CD4-positive, alpha-beta T cell treated with Interleukin-1 beta for 1 hour (primary cell): Measurements from ENCODE around the gene RTF1.
"Not testable (repeated sequence)": the region's sequence is repeated elsewhere in the genome, so short reads cannot be mapped to it uniquely, and the experiment has no call there.

Experiments
- DNase-seq, 2 donors: peaks; one replicate each; pipeline ENCODE4 v3.0.0-alpha.2; 2020 to 2022

Gene RTF1

DNA sequence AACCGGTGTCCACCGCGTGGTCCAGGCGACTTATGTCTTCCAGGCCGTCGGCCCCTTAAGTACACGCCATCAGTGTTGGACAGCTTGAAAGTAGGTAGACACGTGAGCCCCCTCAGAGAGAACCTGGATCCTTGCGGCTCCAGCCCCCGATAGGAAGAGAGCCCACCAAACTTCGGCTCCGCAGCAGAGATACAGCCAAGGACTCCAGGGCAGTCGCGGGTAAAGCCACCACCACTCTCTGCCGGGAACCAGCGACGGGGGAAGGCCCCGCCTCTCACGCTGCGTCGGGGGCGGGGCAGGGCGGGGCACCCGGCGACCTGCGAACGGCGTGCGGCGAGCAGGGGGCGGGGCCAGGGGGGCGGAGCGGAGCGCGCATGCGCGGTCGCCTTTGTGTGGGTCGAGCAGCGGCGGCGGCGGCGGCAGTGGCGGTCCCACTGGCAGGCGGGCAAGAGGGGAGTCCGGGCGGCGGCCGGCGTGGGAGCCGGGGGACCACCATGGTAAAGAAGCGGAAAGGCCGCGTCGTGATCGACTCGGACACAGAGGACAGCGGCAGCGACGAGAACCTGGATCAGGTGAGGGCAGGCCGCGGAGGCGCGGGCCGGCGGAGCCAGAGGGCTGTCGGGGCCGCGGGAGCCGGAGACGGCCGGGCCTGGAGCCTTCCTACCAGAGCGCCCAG is at the start of gene RTF1:
TSS of gene RTF1 (plus strand) at position 354 of the 676 bp plus-strand sequence. CDS start at position 375, 21 bp downstream.
- peak; percentile 95 to 96 for DNase-seq

DNA sequence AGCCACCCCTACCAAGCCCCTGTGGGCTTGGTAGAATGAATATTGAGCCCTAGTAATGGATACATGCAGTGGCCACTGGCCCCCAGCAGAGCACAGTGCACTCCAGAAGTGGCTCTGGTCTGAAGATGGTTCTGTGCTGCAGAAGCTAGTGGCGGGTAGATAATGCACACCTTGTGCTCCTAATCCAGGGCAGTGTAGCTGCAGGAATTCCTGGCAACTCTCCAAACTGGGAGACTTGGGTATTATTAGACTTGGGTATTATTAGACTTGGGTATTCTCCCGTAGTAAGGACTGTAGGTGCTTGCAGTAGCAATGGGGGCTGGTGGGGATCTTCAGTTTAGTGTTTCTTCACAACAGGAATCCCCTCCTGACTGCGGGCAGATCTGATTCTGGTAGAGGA is 49.5 kb upstream of the RTF1 start:
- no peak for DNase-seq

DNA sequence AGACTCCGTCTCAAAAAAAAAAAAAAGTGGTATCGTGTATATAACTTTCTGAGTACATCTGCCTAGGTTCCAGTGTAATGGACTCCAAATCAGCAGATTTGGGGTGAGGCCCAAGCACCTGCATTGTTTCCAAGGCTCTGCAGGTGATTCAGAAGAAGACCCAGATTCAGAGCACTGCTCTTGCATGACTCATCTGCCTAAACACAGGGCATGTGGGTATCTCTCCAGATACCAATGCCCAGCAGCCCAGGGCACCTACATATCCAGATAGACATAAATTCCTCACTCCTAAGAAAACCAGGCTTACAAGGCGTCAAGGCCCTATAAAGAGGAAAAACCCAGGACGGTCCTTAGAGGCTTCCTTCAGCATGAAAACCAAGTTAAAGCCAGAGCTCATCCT is 38.9 kb upstream of the RTF1 start:
- DNase-seq: no peak

DNA sequence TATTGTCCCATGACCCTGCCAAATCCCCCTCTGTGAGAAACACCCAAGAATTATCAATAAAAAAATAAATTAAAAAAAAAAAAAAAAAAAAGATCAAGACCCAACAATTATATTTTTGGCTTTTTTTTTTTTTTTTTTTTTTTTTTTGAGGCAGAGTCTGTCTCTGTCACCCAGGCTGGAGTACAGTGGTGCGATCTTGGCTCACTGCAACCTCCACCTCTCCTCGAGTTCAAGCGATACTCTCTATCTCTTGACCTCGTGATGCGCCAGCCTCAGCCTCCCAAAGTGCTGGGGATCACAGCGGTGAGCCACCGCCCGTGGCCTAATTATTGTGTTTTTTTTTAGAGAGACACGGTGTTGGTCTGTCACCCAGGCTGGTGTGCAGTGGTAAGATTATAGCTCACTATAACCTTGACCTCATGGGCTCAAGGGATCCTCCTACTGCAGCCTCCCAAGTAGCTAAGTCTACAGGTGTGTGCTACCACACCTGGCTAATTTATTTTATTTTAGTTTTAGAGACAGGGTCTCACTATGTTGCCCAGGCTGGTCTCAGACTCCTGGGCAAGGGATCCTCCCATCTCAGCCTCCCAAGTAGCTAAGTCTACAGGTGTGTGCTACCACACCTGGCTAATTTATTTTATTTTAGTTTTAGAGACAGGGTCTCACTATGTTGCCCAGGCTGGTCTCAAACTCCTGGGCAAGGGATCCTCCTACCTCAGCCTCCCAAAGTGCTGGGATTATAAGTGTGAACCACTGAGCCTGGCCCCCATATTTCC is 32.7 kb upstream of the RTF1 start:
- DNase-seq: not testable (repeated sequence)

DNA sequence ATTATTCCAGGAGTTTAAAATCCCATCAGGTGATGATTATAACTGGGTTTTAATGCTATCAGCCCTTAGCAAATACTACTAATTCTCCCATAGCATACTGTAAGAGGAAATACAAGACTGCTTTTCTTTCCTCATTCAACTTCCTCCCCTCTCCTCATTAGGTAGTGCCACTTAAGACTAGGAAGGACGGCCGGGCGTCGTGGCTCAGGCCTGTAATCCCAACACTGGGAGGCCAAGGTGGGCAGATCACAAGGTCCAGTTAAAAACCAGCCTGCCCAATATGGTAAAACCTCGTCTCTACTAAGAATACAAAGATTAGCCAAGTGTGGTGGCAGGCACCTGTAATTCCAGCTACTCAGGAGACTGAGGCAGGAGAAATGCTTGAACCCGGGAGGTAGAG is 29.2 kb upstream of the RTF1 start:
- no peak for DNase-seq

DNA sequence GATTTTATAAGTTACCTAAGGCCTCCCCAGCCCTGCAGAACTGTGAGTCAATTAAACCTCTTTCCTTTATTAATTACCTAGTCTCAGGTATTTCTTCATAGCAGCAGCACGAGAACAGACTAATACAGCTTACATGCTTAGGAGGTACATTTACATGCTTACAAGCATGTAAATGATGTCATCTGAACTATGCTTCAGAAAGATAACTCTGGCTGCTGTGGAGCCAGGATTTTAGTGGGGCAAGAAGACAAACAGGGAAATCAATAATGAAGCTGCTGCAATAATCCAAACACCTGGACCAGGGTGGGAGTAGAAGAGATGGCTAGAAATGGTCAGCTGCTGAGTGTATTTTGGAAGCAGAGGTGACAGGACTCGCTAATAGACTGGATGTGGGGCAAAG is 24.2 kb upstream of the RTF1 start:
- DNase-seq: no peak

DNA sequence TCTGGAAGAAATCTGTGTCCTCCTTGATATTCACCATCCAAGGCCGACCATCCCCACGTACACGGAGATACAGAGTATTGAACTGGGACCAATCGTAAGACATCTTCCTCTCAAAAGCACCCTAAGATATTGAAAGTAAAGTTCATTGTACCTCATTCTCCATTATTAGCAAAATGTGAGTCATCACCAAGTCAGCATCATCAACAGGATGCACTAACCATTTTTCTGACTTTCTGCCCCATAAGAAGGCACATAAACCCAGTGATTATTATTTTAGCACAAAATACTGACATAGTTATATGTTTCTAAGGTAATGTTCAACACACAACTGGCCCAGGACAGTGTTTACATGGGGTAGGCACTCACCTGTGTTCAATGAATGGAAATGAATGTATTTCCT is 22.0 kb upstream of the RTF1 start:
- DNase-seq: no peak

DNA sequence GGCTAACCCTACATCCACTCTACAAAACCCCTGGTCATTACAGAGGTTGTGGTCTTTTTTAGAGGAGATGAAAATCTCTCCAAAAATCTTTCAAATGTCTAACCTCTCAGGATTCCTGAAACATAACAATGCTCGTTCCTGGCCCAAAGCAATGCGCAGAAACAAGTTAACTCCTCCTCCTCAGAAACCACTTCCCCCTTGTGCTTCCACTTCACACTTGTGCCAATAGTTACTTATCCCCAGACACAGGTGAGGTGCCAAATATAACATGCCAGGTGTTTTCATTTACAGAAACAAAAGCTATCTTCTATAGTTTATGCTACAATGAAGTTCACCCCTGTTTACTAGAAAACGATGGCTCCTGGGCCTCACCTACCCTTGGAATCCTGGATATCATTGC is 20.8 kb upstream of the RTF1 start:
- no peak for DNase-seq

DNA sequence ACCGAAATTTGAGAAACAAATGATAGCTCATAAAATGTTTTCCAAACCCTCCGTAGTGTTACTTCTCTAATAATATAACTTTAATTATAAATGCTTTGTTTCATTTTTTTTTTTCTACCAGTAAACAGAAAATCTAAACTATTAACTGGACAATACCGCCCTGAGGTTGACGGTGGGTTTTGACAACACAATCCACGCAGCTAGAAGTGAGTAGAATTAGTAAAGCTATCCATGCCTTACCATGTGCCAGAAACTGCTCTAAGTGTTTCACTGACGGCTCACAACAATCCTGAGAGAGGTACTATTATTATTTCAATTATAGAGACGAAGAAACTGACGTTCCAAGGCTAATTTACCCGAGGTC is 15.0 kb upstream of the RTF1 start:
- no peak for DNase-seq

DNA sequence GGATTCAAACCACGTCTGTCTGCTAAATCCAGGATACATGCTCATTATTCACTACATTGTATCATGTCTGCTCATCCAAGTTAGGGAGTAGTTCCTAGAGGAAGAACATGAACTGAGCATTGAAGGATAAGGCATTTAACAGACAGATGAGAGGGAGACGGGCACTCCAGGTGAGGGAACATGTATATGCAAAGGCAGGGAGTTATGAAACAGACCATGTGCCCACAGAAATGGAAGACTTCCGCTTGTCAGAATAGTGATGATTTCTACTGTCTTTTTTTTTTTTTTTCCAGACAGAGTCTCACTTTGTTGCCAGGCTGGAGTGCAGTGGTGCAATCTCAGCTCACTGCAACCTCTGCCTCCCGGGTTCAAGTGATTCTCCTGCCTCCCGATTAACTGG is 9.6 kb upstream of the RTF1 start:
- DNase-seq: no peak

DNA sequence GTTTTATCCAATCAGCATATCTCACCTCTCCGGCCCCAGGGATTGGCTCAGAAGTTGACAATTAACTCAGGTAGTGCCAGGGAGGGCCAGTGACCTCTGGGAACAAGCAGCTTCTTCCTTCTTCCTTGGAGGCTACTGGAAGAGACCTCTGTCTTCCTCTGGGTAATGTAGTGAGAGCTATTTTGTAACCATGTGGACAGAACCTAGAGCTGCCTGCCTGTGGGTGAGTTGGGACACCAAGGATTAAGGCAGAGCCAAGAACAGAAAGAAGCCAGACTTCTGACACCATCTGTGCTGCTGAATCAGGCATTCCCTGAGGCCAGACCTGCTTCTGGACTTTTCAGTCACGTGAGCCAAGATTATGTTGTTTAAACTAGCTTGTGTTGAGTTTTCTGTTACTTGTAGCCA is 8.7 kb upstream of the RTF1 start:
- no peak for DNase-seq

DNA sequence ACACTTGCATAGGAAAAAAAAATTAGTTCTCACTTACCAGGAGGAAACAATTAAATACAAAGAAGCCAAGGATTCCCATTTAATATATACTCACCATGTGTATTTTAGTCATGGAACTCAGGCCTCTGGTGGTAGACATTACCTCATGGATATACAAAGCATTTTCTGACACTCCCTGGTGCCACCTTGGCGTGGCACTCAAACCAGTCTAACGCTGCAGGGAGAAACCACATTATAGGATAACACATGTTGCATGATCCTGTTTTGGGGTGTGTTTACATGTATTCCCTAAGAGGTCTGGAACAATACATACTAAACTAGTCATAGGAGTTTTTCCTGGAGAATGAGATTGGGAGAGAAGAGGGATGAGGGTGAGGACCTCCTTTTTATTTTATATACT is 5.9 kb upstream of the RTF1 start:
- DNase-seq: no peak

DNA sequence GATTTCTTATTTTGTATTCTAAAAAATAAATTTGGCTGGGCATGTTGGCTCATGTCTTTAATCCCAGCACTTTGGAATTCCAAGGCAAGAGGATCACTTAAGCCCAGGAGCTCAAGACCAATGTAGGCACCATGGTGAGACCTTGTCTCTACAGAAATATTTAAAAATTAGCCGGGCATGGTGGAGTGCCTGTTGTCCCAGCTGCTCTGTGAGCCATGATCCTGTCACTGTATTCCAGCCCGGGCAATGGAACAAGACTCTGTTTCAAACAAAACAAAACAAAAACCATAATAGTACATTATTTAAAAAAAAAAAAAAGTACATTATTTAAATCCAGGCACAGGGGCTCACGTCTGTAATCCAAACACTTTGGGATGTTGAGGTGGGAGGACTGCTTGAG is 5.5 kb upstream of the RTF1 start:
- no peak for DNase-seq

DNA sequence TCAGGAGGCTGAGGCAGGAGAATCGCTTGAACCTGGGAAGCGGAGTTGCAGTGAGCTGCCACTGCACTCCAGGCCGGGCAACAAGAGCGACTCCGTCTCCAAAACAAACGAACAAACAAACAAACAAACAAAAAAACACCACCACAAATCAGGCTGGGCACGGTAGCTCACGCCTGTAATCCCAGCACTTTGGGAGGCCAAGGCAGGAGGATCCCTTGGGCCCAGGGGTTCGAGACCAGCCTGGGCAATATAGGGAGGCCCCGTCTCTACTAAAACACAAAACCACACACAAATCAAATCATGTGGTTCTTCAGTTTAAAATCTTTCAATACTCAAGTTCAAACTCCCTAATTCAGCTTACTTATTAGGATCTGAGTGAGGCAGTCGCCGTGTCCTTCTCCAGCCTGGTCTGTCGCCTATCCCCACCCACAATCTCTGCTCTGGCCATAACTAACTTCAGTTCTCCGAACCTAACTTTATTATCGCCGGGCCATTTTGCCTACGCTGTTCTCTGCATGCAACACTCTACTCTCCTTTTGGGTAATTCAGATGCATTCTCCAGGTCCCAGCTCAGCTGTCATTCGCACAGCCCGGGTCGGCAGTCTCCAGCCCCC is 660 bp upstream of the RTF1 start:
- no peak for DNase-seq

DNA sequence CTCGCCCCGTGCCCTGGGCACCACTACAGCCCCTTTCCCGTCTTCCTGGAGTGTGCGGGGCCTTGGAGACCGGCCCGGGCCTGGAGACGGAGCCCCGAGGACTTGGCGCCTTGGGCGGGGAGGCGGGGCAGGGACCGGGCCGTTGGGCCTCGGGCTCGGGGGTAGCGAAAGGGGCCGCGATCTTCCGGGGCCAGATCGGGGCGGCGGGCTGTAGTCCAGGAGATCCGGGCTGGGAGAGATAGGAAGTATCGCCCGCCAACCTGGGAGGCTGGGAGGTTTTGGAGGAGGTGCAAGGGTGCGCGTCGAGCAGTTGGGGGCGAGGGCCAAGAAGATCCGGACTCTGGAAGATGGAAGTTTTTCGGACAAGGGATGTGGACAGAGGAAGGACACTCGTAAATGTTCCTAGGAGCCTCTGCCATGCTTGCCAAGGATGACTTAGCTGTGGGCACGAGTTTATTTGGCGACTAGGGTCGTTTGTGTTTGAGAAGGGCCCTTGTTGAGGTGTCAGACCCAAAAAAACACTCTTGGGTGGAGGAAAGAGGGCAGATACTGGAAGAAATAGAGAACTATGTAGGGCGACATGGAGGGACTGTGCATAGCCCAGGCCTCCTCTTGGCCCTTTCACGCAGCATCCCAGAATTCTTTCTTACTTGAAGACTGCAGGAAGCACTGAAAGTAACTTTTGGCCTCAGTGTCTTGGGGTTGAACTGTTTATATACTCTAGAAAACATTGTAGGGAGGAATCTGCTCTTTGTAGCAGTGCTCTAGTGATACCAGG is 712 bp downstream of the RTF1 start:
- no peak for DNase-seq

DNA sequence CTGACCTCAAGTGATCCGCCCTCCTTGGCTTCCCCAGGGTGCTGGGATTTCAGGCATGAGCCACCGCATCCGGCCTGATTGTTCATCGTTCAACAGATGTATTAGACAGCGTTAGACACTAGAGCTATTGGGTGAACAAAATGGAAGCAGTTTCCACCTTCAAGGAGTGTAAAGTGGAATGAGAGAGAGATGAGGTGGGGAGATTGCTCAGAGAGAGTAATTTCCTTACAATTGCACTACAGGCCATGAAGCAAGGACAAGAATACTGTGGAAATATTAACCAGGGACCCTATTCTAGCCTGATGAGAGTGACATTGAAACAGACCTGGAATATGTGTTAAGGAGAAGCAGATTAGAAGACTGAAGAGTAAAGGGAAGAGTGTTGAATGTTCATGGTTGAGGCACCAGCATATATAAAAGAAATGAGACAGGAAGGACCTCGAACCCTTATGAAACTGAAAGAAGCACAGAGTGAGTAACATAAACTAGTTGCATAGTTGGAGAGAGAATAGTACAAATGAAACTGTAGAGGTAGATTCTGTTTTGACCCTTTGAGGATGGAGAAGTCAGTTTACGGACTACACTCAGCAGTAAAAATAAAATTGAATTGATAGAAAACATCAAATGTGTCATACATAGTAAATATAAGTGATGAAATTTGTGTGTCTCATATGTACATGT is 7.2 kb downstream of the RTF1 start:
- no peak for DNase-seq

DNA sequence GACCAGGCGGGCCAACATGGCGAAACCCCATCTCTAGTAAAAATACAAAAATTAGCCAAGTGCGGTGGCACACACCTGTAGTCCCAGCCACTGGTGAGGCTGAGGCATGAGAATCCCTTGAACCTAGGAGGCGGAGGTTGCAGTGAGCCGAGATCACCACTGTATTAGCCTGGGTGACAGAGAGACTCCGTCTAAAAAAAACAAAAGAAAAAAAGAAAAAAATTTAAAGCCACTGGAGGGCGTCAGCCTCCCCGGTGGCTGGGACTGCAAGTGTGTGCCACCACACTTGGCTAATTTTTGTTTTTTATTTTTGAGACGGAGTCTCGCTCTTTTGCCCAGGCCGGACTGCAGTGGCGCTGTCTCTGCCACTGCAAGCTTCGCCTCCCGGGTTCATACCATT is 7.9 kb downstream of the RTF1 start:
- DNase-seq: no peak

DNA sequence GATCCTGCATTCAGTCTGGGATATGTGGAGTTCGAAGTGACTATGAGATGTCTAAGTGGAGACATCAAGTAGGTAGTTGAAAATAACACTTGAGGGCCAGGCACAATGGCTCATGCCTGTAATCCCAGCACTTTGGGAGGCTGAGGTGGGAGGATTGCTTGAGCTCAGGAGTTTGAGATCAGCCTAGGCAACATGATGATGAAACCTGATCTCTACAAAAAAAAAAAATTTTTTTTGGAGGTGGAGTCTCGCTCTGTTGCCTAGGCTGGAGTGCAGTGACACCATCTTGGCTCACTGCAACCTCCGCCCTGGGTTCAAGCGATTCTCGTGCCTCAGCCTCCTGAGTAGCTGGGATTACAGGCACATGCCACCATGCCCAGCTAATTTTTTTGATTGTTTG is 9.0 kb downstream of the RTF1 start:
- DNase-seq: not testable (repeated sequence)

DNA sequence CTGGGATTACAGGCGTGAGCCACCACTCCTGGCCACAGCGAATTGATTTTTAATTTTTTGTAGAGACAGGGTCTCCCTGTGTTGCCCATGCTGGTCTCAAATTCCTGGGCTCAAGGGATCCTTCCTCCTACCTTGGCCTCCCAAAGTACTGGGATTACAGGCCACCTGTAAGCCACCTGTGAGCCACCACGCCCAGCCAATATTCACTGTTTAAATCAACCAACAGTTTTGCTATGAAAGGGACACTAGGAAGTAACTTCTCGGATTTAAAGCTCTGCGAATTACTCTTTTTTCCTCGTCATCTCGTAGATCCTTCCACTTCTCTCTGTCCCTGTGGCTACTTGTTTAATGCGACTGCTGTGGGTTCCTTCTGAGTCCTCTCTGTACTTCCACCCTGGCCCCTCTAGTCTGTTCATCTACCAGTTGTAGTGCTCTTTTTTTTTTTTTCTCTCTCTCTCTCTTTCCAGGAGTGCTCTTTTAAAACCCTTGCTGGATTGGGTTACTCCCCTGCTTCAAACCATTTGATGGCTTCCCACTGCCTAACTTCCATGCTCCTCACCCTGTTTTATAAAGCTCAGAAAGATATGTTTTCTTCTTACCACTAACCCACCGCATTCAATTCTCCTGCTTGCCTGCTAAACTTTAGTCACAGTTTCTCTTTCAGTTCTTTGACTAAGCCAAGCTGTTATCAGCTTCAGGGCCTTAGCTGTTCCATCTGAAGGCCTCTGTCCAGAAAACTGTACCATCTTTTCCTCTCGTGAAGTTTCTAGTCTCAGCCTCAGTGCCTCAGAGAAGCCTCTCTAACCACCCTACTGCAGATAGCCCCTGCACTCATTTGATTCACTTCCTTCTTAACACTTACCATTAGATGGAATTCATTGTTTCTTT is 12.4 kb downstream of the RTF1 start:
- peak in 1 of 2 donors; percentile 12 for DNase-seq

DNA sequence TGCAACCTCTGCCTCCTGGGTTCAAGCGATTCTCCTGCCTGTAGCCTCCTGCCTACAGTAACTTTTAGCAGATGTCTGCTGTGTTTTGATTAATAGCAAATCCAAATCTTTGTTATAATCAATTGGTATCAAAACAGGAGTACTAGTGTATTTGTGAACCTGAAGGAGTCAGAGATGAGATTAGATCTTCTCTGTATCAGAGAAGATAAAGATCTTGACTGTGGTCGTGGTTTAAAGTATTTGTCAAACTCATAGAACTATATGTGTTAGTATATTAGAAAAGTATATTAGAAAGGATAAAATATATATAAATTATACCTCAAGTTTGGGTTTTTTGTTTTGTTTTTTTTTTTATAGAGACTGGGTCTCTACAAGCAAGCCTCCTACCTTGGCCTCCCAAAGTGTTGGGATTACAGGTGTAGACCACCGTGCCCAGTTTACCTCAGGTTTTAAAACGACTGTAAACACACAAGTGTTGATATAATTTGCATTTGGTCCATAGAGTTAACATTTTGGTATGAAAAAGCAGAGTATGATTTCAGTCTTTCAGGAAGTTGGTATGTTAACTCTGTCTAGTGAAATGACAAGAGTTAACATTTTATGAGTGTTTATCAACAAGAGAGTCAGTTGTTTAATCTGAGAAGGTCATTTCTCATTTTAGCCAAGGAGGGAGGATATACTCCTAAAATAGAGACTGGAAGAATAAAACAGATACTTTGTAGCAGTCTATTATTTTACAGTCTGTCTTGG is 18.3 kb downstream of the RTF1 start:
- no peak for DNase-seq

DNA sequence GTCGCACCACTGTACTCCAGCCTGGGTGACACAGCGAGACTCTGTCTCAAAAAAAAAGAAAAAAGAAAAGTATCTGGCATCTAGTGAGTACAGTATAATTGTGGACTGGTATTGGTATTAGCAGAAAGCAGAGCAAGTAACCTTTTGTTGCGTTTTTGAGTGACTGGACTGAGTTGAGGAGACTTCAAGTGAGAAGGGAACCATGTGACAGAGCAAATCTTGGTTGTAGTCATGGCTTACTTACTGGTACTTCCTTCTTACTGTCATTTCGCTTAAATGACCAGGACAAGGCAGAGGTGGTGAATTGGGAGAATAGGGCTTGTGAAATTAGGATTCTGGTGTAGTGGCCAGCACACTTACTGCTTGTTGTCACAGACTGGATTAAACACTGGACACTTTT is 20.6 kb downstream of the RTF1 start:
- no peak for DNase-seq
